HEK293 (cell line): ENCODE results near the gene ZNF514.

Experiments used
- CTCF ChIA-PET: fragments of 350-600 bp; formaldehyde crosslinking; extraction: SDS; loops from one replicate; lab custom pipeline; 2021; ENCODE audit warnings: antibody characterized with exemption; lab: Yijun Ruan, JAX
- POLR2A ChIA-PET: fragments of 300-600 bp; formaldehyde crosslinking; extraction: SDS; loops from one replicate; lab custom pipeline; 2020; ENCODE audit warnings: antibody characterized with exemption, inconsistent platforms; lab: Yijun Ruan, JAX
- H3K27ac ChIP-seq: fragments of 200-500 bp; sonication (Bioruptor generic); 2 replicates; pipeline ENCODE4 v1.5.1; 2014; ENCODE audit warnings: low read depth, low read length, control low read depth, inconsistent platforms; ENCODE audit errors: extremely low read depth
- H3K36me3 ChIP-seq, 2 experiments: fragments of 200-500 bp in 1 of 2; sonication (Bioruptor generic) in 1 of 2; 1 replicate in 1 of 2; 2 replicates in 1 of 2; pipeline ENCODE4 v1.5.1; 2014 to 2017; ENCODE audit warnings: inconsistent platforms in 2 of 2, low read length in 2 of 2; ENCODE audit not compliant: control insufficient read depth in 2 of 2, insufficient read depth in 1 of 2
- H3K4me1 ChIP-seq: fragments of 200-500 bp; sonication (Bioruptor generic); 2 replicates; pipeline ENCODE4 v1.5.1; 2014; ENCODE audit warnings: mild to moderate bottlenecking, low read length, inconsistent platforms; ENCODE audit not compliant: control insufficient read depth, insufficient read depth
- H3K4me3 ChIP-seq: 2 replicates; pipeline ENCODE4 v1.5.1; 2011; ENCODE audit warnings: low read depth, mild to moderate bottlenecking, control low read depth, low read length, moderate library complexity
- H3K9me3 ChIP-seq: fragments of 200-500 bp; sonication (Bioruptor generic); 2 replicates; pipeline ENCODE4 v1.5.1; 2014; ENCODE audit warnings: low read depth, low read length, inconsistent platforms; ENCODE audit not compliant: control insufficient read depth, insufficient read depth
- HOXC10 ChIP-seq: sonication (generic); formaldehyde crosslinking; IDR thresholded peaks from 2 replicates; pipeline ENCODE4 v1.8.1; 2023; ENCODE audit warnings: mild to moderate bottlenecking, missing genetic modification reagents
- KLF16 ChIP-seq: fragments of 450-650 bp; formaldehyde crosslinking; IDR thresholded peaks from 2 replicates; pipeline ENCODE4 v1.5.1; 2017; ENCODE audit warnings: missing biosample characterization, missing genetic modification characterization
- PRDM1 ChIP-seq: fragments of 450-650 bp; formaldehyde crosslinking; IDR thresholded peaks from 2 replicates; pipeline ENCODE4; 2016; ENCODE audit warnings: missing biosample characterization, missing genetic modification characterization
- SCRT2 ChIP-seq: fragments of 450-650 bp; formaldehyde crosslinking; IDR thresholded peaks from 2 replicates; pipeline ENCODE4 v1.5.1; 2016; ENCODE audit warnings: missing biosample characterization, missing genetic modification characterization
- SETDB1 ChIP-seq: IDR thresholded peaks from one replicate; pipeline ENCODE4 v1.6.1; 2017; ENCODE audit warnings: mild to moderate bottlenecking, low read length, moderate library complexity, mixed read lengths; ENCODE audit not compliant: insufficient read length
- TRIM28 ChIP-seq: IDR thresholded peaks from 2 replicates; pipeline ENCODE4 v1.6.1; 2011; ENCODE audit warnings: low read length, control low read depth, borderline replicate concordance
- YY2 ChIP-seq: fragments of 450-650 bp; formaldehyde crosslinking; IDR thresholded peaks from 2 replicates; pipeline ENCODE4 v1.5.1; 2016; ENCODE audit warnings: missing biosample characterization, missing genetic modification characterization
- ZBTB20 ChIP-seq: fragments of 450-650 bp; formaldehyde crosslinking; IDR thresholded peaks from 2 replicates; pipeline ENCODE4 v1.5.1; 2016; ENCODE audit warnings: missing biosample characterization, missing genetic modification characterization
- ZNF121 ChIP-seq: fragments of 450-650 bp; formaldehyde crosslinking; IDR thresholded peaks from 2 replicates; pipeline ENCODE4 v1.5.1; 2016; ENCODE audit warnings: missing biosample characterization, missing genetic modification characterization
- ZNF341 ChIP-seq: fragments of 450-650 bp; formaldehyde crosslinking; IDR thresholded peaks from 2 replicates; pipeline ENCODE4; 2016; ENCODE audit warnings: low read depth, missing biosample characterization, missing genetic modification characterization
- ZNF514 ChIP-seq: fragments of 450-650 bp; formaldehyde crosslinking; IDR thresholded peaks from 2 replicates; pipeline ENCODE4 v1.5.1; 2016; ENCODE audit warnings: missing biosample characterization, missing genetic modification characterization
- ZNF585B ChIP-seq: fragments of 450-650 bp; formaldehyde crosslinking; IDR thresholded peaks from 2 replicates; pipeline ENCODE4 v1.5.1; 2016; ENCODE audit warnings: missing biosample characterization, missing genetic modification characterization
- ZNF624 ChIP-seq: fragments of 450-650 bp; formaldehyde crosslinking; IDR thresholded peaks from 2 replicates; pipeline ENCODE4 v1.5.1; 2017; ENCODE audit warnings: missing biosample characterization, missing genetic modification characterization
- TF ChIP-seq, protein P1 (sequence below): fragments of 450-650 bp; formaldehyde crosslinking; IDR thresholded peaks from 2 replicates; pipeline ENCODE4 v1.5.1; 2016; ENCODE audit warnings: missing biosample characterization, missing genetic modification characterization
- TF ChIP-seq, protein P2 (sequence below): fragments of 450-650 bp; formaldehyde crosslinking; IDR thresholded peaks from 2 replicates; pipeline ENCODE4 v1.5.1; 2016; ENCODE audit warnings: missing biosample characterization, missing genetic modification characterization
- TF ChIP-seq, protein P3 (sequence below): fragments of 450-650 bp; formaldehyde crosslinking; optimal IDR thresholded peaks from 2 replicates; pipeline ENCODE3; 2016; ENCODE audit warnings: missing biosample characterization, mild to moderate bottlenecking, missing genetic modification characterization

Gene ZNF514

DNA sequence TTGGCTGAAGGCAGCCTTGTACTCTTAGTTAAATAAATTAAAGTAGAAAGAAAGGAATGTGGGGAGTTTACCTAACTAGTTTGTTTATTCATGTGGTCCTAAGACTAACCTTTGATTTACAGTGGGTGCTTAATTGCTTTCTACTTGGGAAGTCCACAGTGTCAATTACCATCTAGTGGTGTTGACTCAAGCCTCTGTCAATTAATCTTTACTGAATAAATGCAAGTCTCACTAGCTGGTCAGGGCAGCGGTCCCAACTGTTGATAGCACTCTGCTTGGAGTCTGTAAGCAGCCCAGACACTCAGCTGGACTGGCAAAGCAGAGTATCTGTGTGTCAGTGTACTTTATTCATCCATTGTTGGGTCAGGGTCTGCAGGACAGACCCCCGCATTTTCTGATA is 15.8 kb downstream of the ZNF514 start:
- no peaks in the 10 kb centered on the region for H3K4me1 ChIP-seq
- CTCF ChIA-PET = interaction anchor here (0.5 to 0.7 kb wide), 2 partner anchors 12 to 14 kb away, joined by 3 to 6 read pairs; no protein-coding TSS in a partner anchor
- H3K9me3 ChIP-seq = no peaks in the 10 kb centered on the region; the same call in 1 of the 2 replicates
- TF ChIP-seq SETDB1 (peak; percentile 32), ZNF121 (tag by site-specific recombination) (no peak)
- POLR2A ChIA-PET = no interaction called here
- no peak overlapping the region for H3K27ac ChIP-seq
- H3K4me3 ChIP-seq = no peak overlapping the region
- peaks cover 0 to 9% of the 10 kb centered on the region in 2 experiments; a peak in 1 of 3 replicates for H3K36me3 ChIP-seq

DNA sequence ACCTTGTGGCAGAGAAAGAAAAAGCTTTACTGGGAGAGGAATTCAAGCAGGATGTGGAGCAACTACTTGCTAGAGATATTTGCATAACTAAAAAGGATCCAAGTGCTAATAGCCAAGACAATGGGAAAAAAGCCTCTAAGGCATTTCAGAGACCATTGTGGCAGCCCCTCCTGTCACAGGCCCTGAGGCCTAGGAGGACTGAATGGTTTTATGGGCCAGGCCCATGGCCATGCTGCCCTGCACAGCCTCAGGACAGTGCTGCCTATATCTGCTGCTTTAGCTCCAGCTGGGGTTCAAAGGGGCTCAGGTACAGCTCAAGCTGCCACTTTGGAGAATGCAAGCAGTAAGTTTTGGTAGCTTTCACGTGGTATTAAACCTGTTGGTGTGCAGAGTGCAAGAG is 20.9 kb downstream of the ZNF514 start:
- ChIA-PET POLR2A (no interaction called here), CTCF (interaction anchor here (0.6 kb wide), 1 partner anchor 47 kb away, joined by 7 read pairs; no protein-coding TSS in a partner anchor)
- TF ChIP-seq ZNF514 (tag by site-specific recombination) (no peak), ZNF624 (tag by site-specific recombination) (no peak), HOXC10 (no peak), ZNF341 (tag by site-specific recombination) (no peak), TRIM28 (peak; percentile 51; the same call in 1 of the 2 replicates), ZNF585B (tag by site-specific recombination) (peak; percentile 93)
- TF ChIP-seq, protein P1, sequence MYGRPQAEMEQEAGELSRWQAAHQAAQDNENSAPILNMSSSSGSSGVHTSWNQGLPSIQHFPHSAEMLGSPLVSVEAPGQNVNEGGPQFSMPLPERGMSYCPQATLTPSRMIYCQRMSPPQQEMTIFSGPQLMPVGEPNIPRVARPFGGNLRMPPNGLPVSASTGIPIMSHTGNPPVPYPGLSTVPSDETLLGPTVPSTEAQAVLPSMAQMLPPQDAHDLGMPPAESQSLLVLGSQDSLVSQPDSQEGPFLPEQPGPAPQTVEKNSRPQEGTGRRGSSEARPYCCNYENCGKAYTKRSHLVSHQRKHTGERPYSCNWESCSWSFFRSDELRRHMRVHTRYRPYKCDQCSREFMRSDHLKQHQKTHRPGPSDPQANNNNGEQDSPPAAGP (tag by site-specific recombination) = no peak

DNA sequence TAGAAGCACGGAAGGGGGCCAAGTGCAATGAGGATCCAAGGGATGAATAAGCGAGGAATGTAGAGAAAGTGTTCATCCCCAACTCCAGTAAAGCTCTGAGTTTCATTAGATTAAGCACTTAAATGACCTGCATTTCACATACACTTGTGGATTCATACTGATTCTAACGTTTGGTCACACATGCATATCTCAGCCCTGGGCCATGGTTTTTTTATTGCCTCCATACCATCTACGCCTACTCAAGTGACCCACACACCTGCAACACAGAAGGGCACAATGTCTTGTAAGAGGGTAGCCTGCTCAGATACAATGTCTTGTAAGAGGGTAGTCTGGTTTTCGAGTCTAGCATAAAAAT is 37.5 kb downstream of the ZNF514 start:
- CTCF ChIA-PET = interaction anchor here (1.4 to 2.7 kb wide), 2 partner anchors 15 to 42 kb away, joined by 4 to 8 read pairs; no protein-coding TSS in a partner anchor

More for the DNA sequence above, 20.9 kb downstream of the ZNF514 start:
- no peaks in the 10 kb centered on the region for H3K4me1 ChIP-seq
- H3K36me3 ChIP-seq = no peaks in the 10 kb centered on the region; a peak in 1 of 3 replicates
- no peak overlapping the region for H3K27ac ChIP-seq
- H3K9me3 ChIP-seq = no peaks in the 10 kb centered on the region; the same call in 1 of the 2 replicates
- H3K4me3 ChIP-seq = no peak overlapping the region

More for the DNA sequence above, 37.5 kb downstream of the ZNF514 start:
- H3K9me3 ChIP-seq = no peaks in the 10 kb centered on the region
- H3K4me1 ChIP-seq = no peaks in the 10 kb centered on the region; the same call in 1 of the 2 replicates
- TF ChIP-seq, protein P2, sequence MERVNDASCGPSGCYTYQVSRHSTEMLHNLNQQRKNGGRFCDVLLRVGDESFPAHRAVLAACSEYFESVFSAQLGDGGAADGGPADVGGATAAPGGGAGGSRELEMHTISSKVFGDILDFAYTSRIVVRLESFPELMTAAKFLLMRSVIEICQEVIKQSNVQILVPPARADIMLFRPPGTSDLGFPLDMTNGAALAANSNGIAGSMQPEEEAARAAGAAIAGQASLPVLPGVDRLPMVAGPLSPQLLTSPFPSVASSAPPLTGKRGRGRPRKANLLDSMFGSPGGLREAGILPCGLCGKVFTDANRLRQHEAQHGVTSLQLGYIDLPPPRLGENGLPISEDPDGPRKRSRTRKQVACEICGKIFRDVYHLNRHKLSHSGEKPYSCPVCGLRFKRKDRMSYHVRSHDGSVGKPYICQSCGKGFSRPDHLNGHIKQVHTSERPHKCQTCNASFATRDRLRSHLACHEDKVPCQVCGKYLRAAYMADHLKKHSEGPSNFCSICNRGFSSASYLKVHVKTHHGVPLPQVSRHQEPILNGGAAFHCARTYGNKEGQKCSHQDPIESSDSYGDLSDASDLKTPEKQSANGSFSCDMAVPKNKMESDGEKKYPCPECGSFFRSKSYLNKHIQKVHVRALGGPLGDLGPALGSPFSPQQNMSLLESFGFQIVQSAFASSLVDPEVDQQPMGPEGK (tag by site-specific recombination) = no peak
- TF ChIP-seq YY2 (tag by site-specific recombination) (no peak), ZBTB20 (peak; percentile 86), PRDM1 (0 out of 2 replicates have a peak, but pooled peaks have one; percentile 13), KLF16 (no peak), SCRT2 (tag by site-specific recombination) (peak; percentile 73)
- TF ChIP-seq, protein P3, sequence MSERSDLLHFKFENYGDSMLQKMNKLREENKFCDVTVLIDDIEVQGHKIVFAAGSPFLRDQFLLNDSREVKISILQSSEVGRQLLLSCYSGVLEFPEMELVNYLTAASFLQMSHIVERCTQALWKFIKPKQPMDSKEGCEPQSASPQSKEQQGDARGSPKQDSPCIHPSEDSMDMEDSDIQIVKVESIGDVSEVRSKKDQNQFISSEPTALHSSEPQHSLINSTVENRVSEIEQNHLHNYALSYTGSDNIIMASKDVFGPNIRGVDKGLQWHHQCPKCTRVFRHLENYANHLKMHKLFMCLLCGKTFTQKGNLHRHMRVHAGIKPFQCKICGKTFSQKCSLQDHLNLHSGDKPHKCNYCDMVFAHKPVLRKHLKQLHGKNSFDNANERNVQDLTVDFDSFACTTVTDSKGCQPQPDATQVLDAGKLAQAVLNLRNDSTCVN (tag by site-specific recombination) = no peak
- TF ChIP-seq, all 188 proteins: peak for 3
- H3K27ac ChIP-seq = peak overlapping the region; percentile 76; the same call in 1 of the 2 replicates
- peaks cover 0 to 9% of the 10 kb centered on the region in 2 experiments for H3K36me3 ChIP-seq
- POLR2A ChIA-PET = interaction anchor here (0.6 to 2.1 kb wide), 8 partner anchors 10 to 51 kb away, joined by 3 to 9 read pairs (median 4); partner anchors contain the start of genes ZNF2 and ZNF514
- peak overlapping the region; percentile 98 for H3K4me3 ChIP-seq
